ENCODE measurements around the gene PNN. TPM values are rescaled to one million over a fixed set of nuclear protein-coding genes. Genes with fewer than 3 reads are reported as not detected.

The PNN gene
- total RNA-seq, 1 donor from 2014 or later: 78.1 TPM

- H3K36me3 Mint-ChIP-seq (ENCODE audit: low read depth, unreplicated experiment): no peaks in the 10 kb centered on the region
- peaks cover 3% of the 10 kb centered on the region for H3K27me3 Mint-ChIP-seq (ENCODE audit: low read depth, unreplicated experiment)
- FAIRE-seq: no peak
- Histone ChIP-seq H3K4me1 (ENCODE audit: insufficient read depth, low read length) (peaks cover 3% of the 10 kb centered on the region), H3K79me2 (ENCODE audit: insufficient read depth, low read length) (no peaks in the 10 kb centered on the region), H3K9ac (ENCODE audit: low read length) (no peak overlapping the region), H2AFZ (ENCODE audit: low read depth, low read length) (no peak overlapping the region), H3K4me3 (ENCODE audit: insufficient read depth, low read depth, low read length) (no peak overlapping the region), H3K27me3 (ENCODE audit: insufficient read depth, low read length) (no peaks in the 10 kb centered on the region), H3K27ac (ENCODE audit: low read depth, low read length) (no peak overlapping the region), H3K4me2 (ENCODE audit: low read length) (no peak overlapping the region), H3K9me3 (ENCODE audit: insufficient read depth, low read depth, low read length) (no peaks in the 10 kb centered on the region), H4K20me1 (ENCODE audit: insufficient read depth, low read length) (no peaks in the 10 kb centered on the region), H3K36me3 (ENCODE audit: insufficient read depth, low read length) (no peaks in the 10 kb centered on the region)
- H3K4me3 Mint-ChIP-seq (ENCODE audit: unreplicated experiment): no peak overlapping the region
- H3K27ac Mint-ChIP-seq (ENCODE audit: unreplicated experiment): no peak overlapping the region
- DNase-seq (ENCODE audit: low read depth): no peak
- no peaks in the 10 kb centered on the region for H3K4me1 Mint-ChIP-seq (ENCODE audit: low read depth, unreplicated experiment)
- no peak for TF ChIP-seq EZH2 (IDR thresholded peaks at IDR 0.05; ENCODE audit: insufficient read depth, low read length)
- no peak for TF ChIP-seq CTCF (IDR thresholded peaks at IDR 0.05; ENCODE audit: insufficient read depth, low read depth, low read length)
- H3K9me3 Mint-ChIP-seq (ENCODE audit: unreplicated experiment): no peaks in the 10 kb centered on the region
Measured at GRCh38 chr14:39212034-39212433, 37.0 kb downstream of the PNN start.

- no peak for TF ChIP-seq CTCF (IDR thresholded peaks at IDR 0.05; ENCODE audit: insufficient read depth, low read depth, low read length)
- no peak for TF ChIP-seq EZH2 (IDR thresholded peaks at IDR 0.05; ENCODE audit: insufficient read depth, low read length)
- Mint-ChIP-seq H3K4me3 (ENCODE audit: unreplicated experiment) (no peak overlapping the region), H3K9me3 (ENCODE audit: unreplicated experiment) (no peaks in the 10 kb centered on the region), H3K36me3 (ENCODE audit: low read depth, unreplicated experiment) (no peaks in the 10 kb centered on the region), H3K27me3 (ENCODE audit: low read depth, unreplicated experiment) (peaks cover 3% of the 10 kb centered on the region), H3K4me1 (ENCODE audit: low read depth, unreplicated experiment) (no peaks in the 10 kb centered on the region), H3K27ac (ENCODE audit: unreplicated experiment) (no peak overlapping the region)
- Histone ChIP-seq H3K9me3 (ENCODE audit: insufficient read depth, low read depth, low read length) (no peaks in the 10 kb centered on the region), H3K4me1 (ENCODE audit: insufficient read depth, low read length) (peaks cover 3% of the 10 kb centered on the region), H3K27ac (ENCODE audit: low read depth, low read length) (no peak overlapping the region), H3K9ac (ENCODE audit: low read length) (no peak overlapping the region), H3K79me2 (ENCODE audit: insufficient read depth, low read length) (no peaks in the 10 kb centered on the region), H4K20me1 (ENCODE audit: insufficient read depth, low read length) (no peaks in the 10 kb centered on the region), H3K4me3 (ENCODE audit: insufficient read depth, low read depth, low read length) (no peak overlapping the region), H3K27me3 (ENCODE audit: insufficient read depth, low read length) (no peaks in the 10 kb centered on the region), H3K36me3 (ENCODE audit: insufficient read depth, low read length) (no peaks in the 10 kb centered on the region), H3K4me2 (ENCODE audit: low read length) (no peak overlapping the region), H2AFZ (ENCODE audit: low read depth, low read length) (no peak overlapping the region)
- DNase-seq (ENCODE audit: low read depth) (no peak), FAIRE-seq (no peak)
Measured at GRCh38 chr14:39212693-39213092, 37.6 kb downstream of the PNN start.

- no peak overlapping the region for H3K4me3 ChIP-seq (ENCODE audit: insufficient read depth, low read depth, low read length)
- no peak for TF ChIP-seq EZH2 (IDR thresholded peaks at IDR 0.05; ENCODE audit: insufficient read depth, low read length)
- TF ChIP-seq CTCF (IDR thresholded peaks at IDR 0.05; ENCODE audit: insufficient read depth, low read depth, low read length): no peak
- H3K36me3 Mint-ChIP-seq (ENCODE audit: low read depth, unreplicated experiment): no peaks in the 10 kb centered on the region
Measured at GRCh38 chr14:39217214-39217879, 42.3 kb downstream of the PNN start.

More at GRCh38 chr14:39217214-39217879, 42.3 kb downstream of the PNN start:
- Histone ChIP-seq H3K9ac (ENCODE audit: low read length) (no peak overlapping the region), H3K79me2 (ENCODE audit: insufficient read depth, low read length) (no peaks in the 10 kb centered on the region), H2AFZ (ENCODE audit: low read depth, low read length) (peak overlapping the region; percentile 2), H3K27me3 (ENCODE audit: insufficient read depth, low read length) (no peaks in the 10 kb centered on the region), H3K4me1 (ENCODE audit: insufficient read depth, low read length) (peaks cover 3% of the 10 kb centered on the region), H3K27ac (ENCODE audit: low read depth, low read length) (no peak overlapping the region), H3K9me3 (ENCODE audit: insufficient read depth, low read depth, low read length) (no peaks in the 10 kb centered on the region), H4K20me1 (ENCODE audit: insufficient read depth, low read length) (no peaks in the 10 kb centered on the region), H3K4me2 (ENCODE audit: low read length) (no peak overlapping the region), H3K36me3 (ENCODE audit: insufficient read depth, low read length) (no peaks in the 10 kb centered on the region)
- Mint-ChIP-seq H3K9me3 (ENCODE audit: unreplicated experiment) (no peaks in the 10 kb centered on the region), H3K27ac (ENCODE audit: unreplicated experiment) (no peak overlapping the region), H3K27me3 (ENCODE audit: low read depth, unreplicated experiment) (no peaks in the 10 kb centered on the region), H3K4me3 (ENCODE audit: unreplicated experiment) (no peak overlapping the region), H3K4me1 (ENCODE audit: low read depth, unreplicated experiment) (peaks cover 2% of the 10 kb centered on the region)
- FAIRE-seq (no peak), DNase-seq (ENCODE audit: low read depth) (no peak)

Data from astrocyte (in vitro differentiated cells and primary cell).